Measurements from ENCODE around the gene ZBTB40.
A peak's percentile ranks its signal among the peaks of the same experiment; 100 is the strongest.

ZBTB40 gene, protein sequence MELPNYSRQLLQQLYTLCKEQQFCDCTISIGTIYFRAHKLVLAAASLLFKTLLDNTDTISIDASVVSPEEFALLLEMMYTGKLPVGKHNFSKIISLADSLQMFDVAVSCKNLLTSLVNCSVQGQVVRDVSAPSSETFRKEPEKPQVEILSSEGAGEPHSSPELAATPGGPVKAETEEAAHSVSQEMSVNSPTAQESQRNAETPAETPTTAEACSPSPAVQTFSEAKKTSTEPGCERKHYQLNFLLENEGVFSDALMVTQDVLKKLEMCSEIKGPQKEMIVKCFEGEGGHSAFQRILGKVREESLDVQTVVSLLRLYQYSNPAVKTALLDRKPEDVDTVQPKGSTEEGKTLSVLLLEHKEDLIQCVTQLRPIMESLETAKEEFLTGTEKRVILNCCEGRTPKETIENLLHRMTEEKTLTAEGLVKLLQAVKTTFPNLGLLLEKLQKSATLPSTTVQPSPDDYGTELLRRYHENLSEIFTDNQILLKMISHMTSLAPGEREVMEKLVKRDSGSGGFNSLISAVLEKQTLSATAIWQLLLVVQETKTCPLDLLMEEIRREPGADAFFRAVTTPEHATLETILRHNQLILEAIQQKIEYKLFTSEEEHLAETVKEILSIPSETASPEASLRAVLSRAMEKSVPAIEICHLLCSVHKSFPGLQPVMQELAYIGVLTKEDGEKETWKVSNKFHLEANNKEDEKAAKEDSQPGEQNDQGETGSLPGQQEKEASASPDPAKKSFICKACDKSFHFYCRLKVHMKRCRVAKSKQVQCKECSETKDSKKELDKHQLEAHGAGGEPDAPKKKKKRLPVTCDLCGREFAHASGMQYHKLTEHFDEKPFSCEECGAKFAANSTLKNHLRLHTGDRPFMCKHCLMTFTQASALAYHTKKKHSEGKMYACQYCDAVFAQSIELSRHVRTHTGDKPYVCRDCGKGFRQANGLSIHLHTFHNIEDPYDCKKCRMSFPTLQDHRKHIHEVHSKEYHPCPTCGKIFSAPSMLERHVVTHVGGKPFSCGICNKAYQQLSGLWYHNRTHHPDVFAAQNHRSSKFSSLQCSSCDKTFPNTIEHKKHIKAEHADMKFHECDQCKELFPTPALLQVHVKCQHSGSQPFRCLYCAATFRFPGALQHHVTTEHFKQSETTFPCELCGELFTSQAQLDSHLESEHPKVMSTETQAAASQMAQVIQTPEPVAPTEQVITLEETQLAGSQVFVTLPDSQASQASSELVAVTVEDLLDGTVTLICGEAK

DNA sequence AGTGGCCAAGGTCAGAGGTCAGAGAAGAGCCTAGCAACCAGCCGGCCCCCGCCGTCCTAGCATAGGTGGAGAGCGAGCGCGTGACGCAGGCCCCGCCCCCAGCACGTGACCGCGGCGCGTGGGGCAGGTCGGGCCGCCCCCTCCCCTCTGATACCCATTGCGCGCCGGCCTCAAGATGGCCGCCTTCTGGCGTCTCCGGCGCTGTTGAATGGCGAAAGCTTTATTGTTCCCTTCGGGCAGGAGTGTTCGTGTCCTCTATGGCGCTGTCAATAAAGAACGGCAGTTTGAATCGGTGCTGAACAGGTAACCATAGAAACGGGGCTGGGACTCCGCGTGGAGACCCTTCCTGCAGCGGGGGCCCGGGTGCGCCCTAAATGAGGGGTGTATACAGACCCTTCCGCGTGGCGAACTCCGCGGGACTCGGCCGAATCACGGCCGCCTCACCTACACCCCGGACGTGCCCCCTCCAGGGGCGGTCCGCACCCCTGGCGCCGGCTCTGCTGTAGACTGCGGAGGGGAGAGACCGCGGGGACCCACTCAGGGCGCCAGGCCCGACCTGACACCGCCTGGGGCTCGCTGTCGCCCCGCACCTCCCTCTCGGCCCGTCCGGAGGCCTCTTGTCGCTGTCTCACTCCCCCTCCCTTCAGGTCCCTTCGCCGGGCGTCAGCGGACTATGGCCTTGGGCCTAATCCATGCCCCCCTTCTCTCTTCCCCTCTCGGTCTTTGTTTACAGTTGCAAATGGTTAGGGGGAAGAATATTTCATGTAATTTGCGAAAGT lies at the start of gene ZBTB40:
Gene ZBTB40 (plus strand): TSS at position 150 of the 779 bp plus-strand sequence. CDS start 38,098 bp downstream, outside the sequence.
- peak within 1 kb of the TSS; percentile 79 for H3K4me3 ChIP-seq (ENCODE audit: low read length)
- H3K9me3 ChIP-seq (ENCODE audit: control insufficient read depth, low read depth, low read length) = no peaks in the 10 kb centered on the region
- H3K9ac ChIP-seq (ENCODE audit: low read length) = peak within 1 kb of the TSS; percentile 88
- peak within 1 kb of the TSS; percentile 62 for H3K27ac ChIP-seq (ENCODE audit: low read length)
- no peaks in the 10 kb centered on the region for H3K27me3 ChIP-seq (ENCODE audit: control insufficient read depth, insufficient read depth, low read length)
- H3K36me3 ChIP-seq (ENCODE audit: control insufficient read depth, low read depth, low read length) = no peaks in the 10 kb centered on the region
- H3K4me1 ChIP-seq (ENCODE audit: control insufficient read depth, low read depth, low read length) = peaks cover 3% of the 10 kb centered on the region

GRCh38 chr1:22402356-22403053 lies 49.1 kb upstream of the ZBTB40 start:
- H3K9me3 ChIP-seq (ENCODE audit: control insufficient read depth, low read depth, low read length) = no peaks in the 10 kb centered on the region
- no peak overlapping the region for H3K4me3 ChIP-seq (ENCODE audit: low read length)
- no peak overlapping the region for H3K27ac ChIP-seq (ENCODE audit: low read length)
- H3K36me3 ChIP-seq (ENCODE audit: control insufficient read depth, low read depth, low read length) = no peaks in the 10 kb centered on the region
- H3K9ac ChIP-seq (ENCODE audit: low read length) = no peak overlapping the region
- no peaks in the 10 kb centered on the region for H3K4me1 ChIP-seq (ENCODE audit: control insufficient read depth, low read depth, low read length)
- H3K27me3 ChIP-seq (ENCODE audit: control insufficient read depth, insufficient read depth, low read length) = no peaks in the 10 kb centered on the region

DNA sequence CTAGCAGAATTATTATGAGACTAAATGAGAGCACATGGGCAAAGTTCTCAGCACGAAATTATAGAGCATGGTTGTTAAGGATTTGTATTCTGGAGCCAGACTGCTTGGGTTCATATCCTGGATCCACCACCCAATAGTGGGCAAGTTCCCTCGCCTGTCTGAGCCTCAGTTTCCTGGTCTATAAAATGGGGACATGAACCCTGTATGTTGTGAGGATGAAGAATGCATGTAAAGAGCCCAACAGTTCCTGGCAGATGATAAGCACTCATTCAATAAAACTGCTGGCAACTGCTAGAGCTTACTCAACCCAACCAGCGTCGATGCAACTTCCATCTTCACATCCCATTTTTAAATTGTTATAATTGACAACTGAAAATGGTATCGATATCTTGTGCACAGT lies 47.2 kb upstream of the ZBTB40 start:
- Histone ChIP-seq H3K9me3 (ENCODE audit: control insufficient read depth, low read depth, low read length) (no peaks in the 10 kb centered on the region), H3K4me1 (ENCODE audit: control insufficient read depth, low read depth, low read length) (no peaks in the 10 kb centered on the region), H3K27ac (ENCODE audit: low read length) (no peak overlapping the region), H3K9ac (ENCODE audit: low read length) (no peak overlapping the region), H3K4me3 (ENCODE audit: low read length) (no peak overlapping the region), H3K27me3 (ENCODE audit: control insufficient read depth, insufficient read depth, low read length) (no peaks in the 10 kb centered on the region), H3K36me3 (ENCODE audit: control insufficient read depth, low read depth, low read length) (no peaks in the 10 kb centered on the region)

DNA sequence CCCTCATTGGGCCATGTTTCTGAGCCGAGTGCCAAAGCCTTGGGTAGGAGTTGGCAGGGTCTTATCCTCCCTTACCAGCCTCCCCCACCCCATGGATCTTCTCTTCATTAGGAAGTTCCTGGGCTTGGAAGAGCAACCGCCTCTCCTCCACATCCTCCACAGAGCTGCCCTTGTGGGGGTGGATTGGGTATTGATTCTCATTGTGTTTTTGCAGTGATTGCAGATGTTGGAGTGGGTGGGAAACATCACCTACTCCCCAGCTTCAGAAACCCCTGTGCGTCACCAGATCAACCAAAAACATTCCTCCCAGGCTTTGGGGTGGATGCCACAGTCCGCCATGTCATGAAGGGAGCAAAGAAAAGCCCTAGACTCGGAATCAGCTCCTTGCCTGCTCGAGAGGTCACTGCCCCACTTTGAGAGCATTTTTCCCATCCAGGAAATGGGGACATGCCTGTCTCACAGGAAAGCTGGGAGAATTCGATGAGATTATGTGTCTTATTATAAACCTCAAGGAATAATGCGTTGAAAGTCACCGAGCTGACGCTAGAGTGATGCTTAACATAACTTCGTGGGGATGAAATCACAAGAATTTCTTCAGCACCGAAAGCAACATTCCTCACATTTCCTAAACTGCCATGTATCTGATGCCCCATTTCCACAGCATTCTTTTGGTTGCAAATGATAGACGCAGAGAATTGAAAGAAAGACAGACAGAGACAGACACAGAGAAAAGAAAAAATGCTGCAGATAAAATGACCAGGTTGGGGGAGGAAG lies 44.7 kb upstream of the ZBTB40 start:
- Histone ChIP-seq H3K27ac (ENCODE audit: low read length) (no peak overlapping the region), H3K36me3 (ENCODE audit: control insufficient read depth, low read depth, low read length) (no peaks in the 10 kb centered on the region), H3K27me3 (ENCODE audit: control insufficient read depth, insufficient read depth, low read length) (no peaks in the 10 kb centered on the region)

GRCh38 chr1:22408230-22408629 lies 43.4 kb upstream of the ZBTB40 start:
- Histone ChIP-seq H3K27ac (ENCODE audit: low read length) (no peak overlapping the region), H3K4me1 (ENCODE audit: control insufficient read depth, low read depth, low read length) (peaks cover 8% of the 10 kb centered on the region), H3K27me3 (ENCODE audit: control insufficient read depth, insufficient read depth, low read length) (no peaks in the 10 kb centered on the region), H3K36me3 (ENCODE audit: control insufficient read depth, low read depth, low read length) (no peaks in the 10 kb centered on the region), H3K4me3 (ENCODE audit: low read length) (no peak overlapping the region), H3K9ac (ENCODE audit: low read length) (no peak overlapping the region), H3K9me3 (ENCODE audit: control insufficient read depth, low read depth, low read length) (no peaks in the 10 kb centered on the region)

More for the DNA sequence above, 44.7 kb upstream of the ZBTB40 start:
- Histone ChIP-seq H3K9ac (ENCODE audit: low read length) (no peak overlapping the region), H3K4me1 (ENCODE audit: control insufficient read depth, low read depth, low read length) (no peaks in the 10 kb centered on the region), H3K9me3 (ENCODE audit: control insufficient read depth, low read depth, low read length) (no peaks in the 10 kb centered on the region), H3K4me3 (ENCODE audit: low read length) (no peak overlapping the region)

DNA sequence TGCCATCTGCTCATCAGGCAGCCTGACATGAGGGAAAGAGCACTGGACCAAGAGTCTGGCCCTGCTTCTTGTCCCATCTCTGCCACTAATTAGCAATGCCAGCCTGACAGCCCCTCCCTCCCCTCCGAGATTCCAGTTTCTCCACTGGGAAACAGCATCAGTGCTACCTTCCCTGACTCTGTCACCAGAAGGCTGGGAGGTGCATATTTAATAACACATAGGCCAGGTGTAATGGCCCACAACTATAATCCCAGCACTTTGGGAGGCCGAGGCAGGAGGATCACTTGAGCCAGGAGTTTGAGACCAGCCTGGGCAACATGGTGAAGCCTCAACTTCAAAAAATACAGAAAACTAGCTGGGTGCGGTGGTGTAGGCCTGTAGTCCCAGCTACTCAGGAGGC lies 41.2 kb upstream of the ZBTB40 start:
- Histone ChIP-seq H3K4me3 (ENCODE audit: low read length) (no peak overlapping the region), H3K4me1 (ENCODE audit: control insufficient read depth, low read depth, low read length) (peaks cover 8% of the 10 kb centered on the region), H3K27ac (ENCODE audit: low read length) (no peak overlapping the region), H3K9me3 (ENCODE audit: control insufficient read depth, low read depth, low read length) (no peaks in the 10 kb centered on the region), H3K27me3 (ENCODE audit: control insufficient read depth, insufficient read depth, low read length) (no peaks in the 10 kb centered on the region), H3K9ac (ENCODE audit: low read length) (no peak overlapping the region), H3K36me3 (ENCODE audit: control insufficient read depth, low read depth, low read length) (no peaks in the 10 kb centered on the region)

GRCh38 chr1:22410928-22411495 lies 40.6 kb upstream of the ZBTB40 start:
- H3K9ac ChIP-seq (ENCODE audit: low read length) = no peak overlapping the region
- H3K4me1 ChIP-seq (ENCODE audit: control insufficient read depth, low read depth, low read length) = peaks cover 8% of the 10 kb centered on the region
- H3K36me3 ChIP-seq (ENCODE audit: control insufficient read depth, low read depth, low read length) = no peaks in the 10 kb centered on the region
- H3K4me3 ChIP-seq (ENCODE audit: low read length) = no peak overlapping the region
- no peak overlapping the region for H3K27ac ChIP-seq (ENCODE audit: low read length)
- H3K9me3 ChIP-seq (ENCODE audit: control insufficient read depth, low read depth, low read length) = no peaks in the 10 kb centered on the region
- no peaks in the 10 kb centered on the region for H3K27me3 ChIP-seq (ENCODE audit: control insufficient read depth, insufficient read depth, low read length)

DNA sequence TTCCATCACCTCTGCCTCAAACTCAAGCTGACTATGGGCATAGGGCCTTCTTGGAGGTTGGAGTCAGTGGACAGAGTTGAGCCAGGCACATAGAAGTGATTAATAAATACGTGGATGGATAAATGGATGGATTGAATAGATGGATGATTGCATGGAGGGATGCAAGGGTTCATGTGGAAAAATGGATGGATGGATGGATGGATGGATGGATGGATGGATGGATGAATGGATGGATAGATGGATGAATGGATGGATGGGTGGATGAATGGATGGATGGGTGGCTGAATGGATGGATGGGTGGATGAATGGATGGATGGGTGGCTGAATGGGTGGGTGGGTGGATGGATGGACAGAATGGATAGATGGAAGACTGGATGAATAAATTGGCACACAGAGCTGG lies 40.1 kb upstream of the ZBTB40 start:
- Histone ChIP-seq H3K9ac (ENCODE audit: low read length) (no peak overlapping the region), H3K27me3 (ENCODE audit: control insufficient read depth, insufficient read depth, low read length) (no peaks in the 10 kb centered on the region), H3K27ac (ENCODE audit: low read length) (no peak overlapping the region), H3K4me1 (ENCODE audit: control insufficient read depth, low read depth, low read length) (peaks cover 8% of the 10 kb centered on the region), H3K9me3 (ENCODE audit: control insufficient read depth, low read depth, low read length) (no peaks in the 10 kb centered on the region), H3K36me3 (ENCODE audit: control insufficient read depth, low read depth, low read length) (no peaks in the 10 kb centered on the region), H3K4me3 (ENCODE audit: low read length) (no peak overlapping the region)

GRCh38 chr1:22412932-22413727 lies 38.5 kb upstream of the ZBTB40 start:
- no peak overlapping the region for H3K4me3 ChIP-seq (ENCODE audit: low read length)
- H3K36me3 ChIP-seq (ENCODE audit: control insufficient read depth, low read depth, low read length) = no peaks in the 10 kb centered on the region
- H3K27me3 ChIP-seq (ENCODE audit: control insufficient read depth, insufficient read depth, low read length) = no peaks in the 10 kb centered on the region
- peaks cover 8% of the 10 kb centered on the region for H3K4me1 ChIP-seq (ENCODE audit: control insufficient read depth, low read depth, low read length)
- no peaks in the 10 kb centered on the region for H3K9me3 ChIP-seq (ENCODE audit: control insufficient read depth, low read depth, low read length)
- no peak overlapping the region for H3K27ac ChIP-seq (ENCODE audit: low read length)
- no peak overlapping the region for H3K9ac ChIP-seq (ENCODE audit: low read length)
